IMR-90 (cell line): ENCODE data around the gene PAK4. TPM values are rescaled to one million over a fixed set of nuclear protein-coding genes. Genes with fewer than 3 reads are reported as not detected.

Experiments used
- ATAC-seq: fragments of 200-7000 bp; cut with Tn5 transposase; 2 replicates; pipeline ENCODE4 v1.9.1; 2020; ENCODE audit warnings: low read depth, mild to moderate bottlenecking, moderate library complexity
- BruUV-seq: library from RNA; stranded (reverse); fragments of 400-500 nt; replicated peaks from 2 replicates; lab custom pipeline; 2021; lab: Mats Ljungman, UMichigan
- CTCF ChIA-PET: fragments of 300-600 bp; formaldehyde crosslinking; extraction: SDS; loops from one replicate; lab custom pipeline; 2021; ENCODE audit warnings: antibody characterized with exemption; lab: Yijun Ruan, JAX
- POLR2A ChIA-PET: fragments of 300-600 bp; sonication (Branson Sonifier 250); formaldehyde crosslinking; loops from one replicate; lab custom pipeline; 2022; ENCODE audit warnings: antibody characterized with exemption; ENCODE audit not compliant: unreplicated experiment; lab: Charles Lee
- DNase-seq: peaks from one replicate; pipeline ENCODE4 v3.0.0; 2013
- H2AFZ ChIP-seq: replicated peaks from 2 replicates; pipeline ENCODE3; 2013; ENCODE audit warnings: low read length, mild to moderate bottlenecking; ENCODE audit not compliant: poor library complexity
- H2AK5ac ChIP-seq: 2 replicates; pipeline ENCODE4 v1.6.1; 2013; ENCODE audit warnings: low read depth, low read length, inconsistent platforms
- H2AK9ac ChIP-seq: replicated peaks from 2 replicates; pipeline ENCODE3; 2013; ENCODE audit warnings: mild to moderate bottlenecking, low read depth, low read length, moderate library complexity; ENCODE audit not compliant: poor library complexity
- H2BK120ac ChIP-seq: 2 replicates; pipeline ENCODE4 v1.6.1; 2013; ENCODE audit warnings: low read depth, low read length, inconsistent platforms
- H2BK15ac ChIP-seq: 3 replicates; pipeline ENCODE4 v1.6.1; 2013; ENCODE audit warnings: low read depth, low read length, inconsistent platforms
- H2BK20ac ChIP-seq: 2 replicates; pipeline ENCODE4 v1.6.1; 2013; ENCODE audit warnings: low read depth, mild to moderate bottlenecking, inconsistent platforms, low read length, moderate library complexity
- H2BK5ac ChIP-seq: 2 replicates; pipeline ENCODE4 v1.6.1; 2013; ENCODE audit warnings: mild to moderate bottlenecking, low read depth, low read length, inconsistent platforms; ENCODE audit not compliant: poor library complexity, severe bottlenecking
- H3K14ac ChIP-seq: replicated peaks from 2 replicates; pipeline ENCODE4 v1.6.1; 2013; ENCODE audit warnings: low read depth, low read length, inconsistent platforms
- H3K18ac ChIP-seq: 2 replicates; pipeline ENCODE4 v1.6.1; 2013; ENCODE audit warnings: low read depth, low read length, control low read depth
- H3K23ac ChIP-seq: 2 replicates; pipeline ENCODE4 v1.6.1; 2013; ENCODE audit warnings: low read depth, low read length, inconsistent platforms
- H3K27ac ChIP-seq: 2 replicates; pipeline ENCODE4 v1.5.1; 2013; ENCODE audit warnings: mild to moderate bottlenecking, control low read depth, low read length; ENCODE audit not compliant: insufficient read depth
- H3K27me3 ChIP-seq: 2 replicates; pipeline ENCODE4 v1.6.1; 2013; ENCODE audit warnings: low read length; ENCODE audit not compliant: control insufficient read depth, insufficient read depth
- H3K36me3 ChIP-seq: 2 replicates; pipeline ENCODE4 v1.6.1; 2013; ENCODE audit warnings: low read length, mixed read lengths; ENCODE audit not compliant: control insufficient read depth, insufficient read depth
- H3K4ac ChIP-seq: 2 replicates; pipeline ENCODE4 v1.6.1; 2013; ENCODE audit warnings: low read depth, low read length, inconsistent platforms
- H3K4me1 ChIP-seq: 2 replicates; pipeline ENCODE4 v1.6.1; 2013; ENCODE audit warnings: low read length, mixed read lengths; ENCODE audit not compliant: control insufficient read depth, insufficient read depth
- H3K4me2 ChIP-seq: 2 replicates; pipeline ENCODE4 v1.6.1; 2013; ENCODE audit warnings: low read depth, mild to moderate bottlenecking, control low read depth, low read length, moderate library complexity
- H3K4me3 ChIP-seq: 2 replicates; pipeline ENCODE4 v1.5.1; 2013; ENCODE audit warnings: low read depth, mild to moderate bottlenecking, control low read depth, low read length, moderate library complexity; ENCODE audit not compliant: insufficient read depth
- H3K56ac ChIP-seq: 2 replicates; pipeline ENCODE4 v1.6.1; 2013; ENCODE audit warnings: low read length, inconsistent platforms; ENCODE audit not compliant: insufficient read depth; ENCODE audit errors: extremely low read depth
- H3K79me1 ChIP-seq, 2 experiments: 2 replicates each; pipeline ENCODE4 v1.6.1; 2013; ENCODE audit warnings: low read length in 2 of 2, inconsistent platforms in 1 of 2, low read depth in 1 of 2
- H3K9ac ChIP-seq: 2 replicates; pipeline ENCODE4 v1.6.1; 2013; ENCODE audit warnings: low read depth, low read length, control low read depth
- H3K9me1 ChIP-seq: 2 replicates; pipeline ENCODE4 v1.6.1; 2013; ENCODE audit warnings: low read length, inconsistent platforms; ENCODE audit not compliant: insufficient read depth
- H3K9me3 ChIP-seq: 2 replicates; pipeline ENCODE4 v1.6.1; 2013; ENCODE audit warnings: low read length; ENCODE audit not compliant: control insufficient read depth, insufficient read depth
- H4K20me1 ChIP-seq: 2 replicates; pipeline ENCODE4 v1.6.1; 2013; ENCODE audit warnings: low read length, inconsistent platforms; ENCODE audit not compliant: insufficient read depth
- H4K5ac ChIP-seq: 2 replicates; pipeline ENCODE4 v1.6.1; 2013; ENCODE audit warnings: mild to moderate bottlenecking, low read depth, low read length, control low read depth
- H4K8ac ChIP-seq, 2 experiments: 2 replicates each; pipeline ENCODE4 v1.6.1; 2013; ENCODE audit warnings: low read depth in 2 of 2, low read length in 2 of 2, control low read depth in 1 of 2, inconsistent platforms in 1 of 2
- H4K91ac ChIP-seq: 2 replicates; pipeline ENCODE4 v1.6.1; 2013; ENCODE audit warnings: low read depth, low read length, inconsistent platforms; ENCODE audit not compliant: insufficient read depth
- CTCF ChIP-seq: conservative IDR thresholded peaks from 2 replicates; pipeline ENCODE4 v1.5.1; 2012; ENCODE audit warnings: mild to moderate bottlenecking, low read depth, low read length, improper control_type of control experiment
- RCOR1 ChIP-seq: IDR thresholded peaks from 2 replicates; pipeline ENCODE4 v1.6.1; 2012; ENCODE audit warnings: mild to moderate bottlenecking, low read length, improper control_type of control experiment; ENCODE audit not compliant: insufficient replicate concordance
- USF2 ChIP-seq: fragments of 150-350 bp; IDR thresholded peaks from 2 replicates; pipeline ENCODE4 v1.6.1; 2017; ENCODE audit warnings: mild to moderate bottlenecking, antibody characterized with exemption, low read length, low read depth
- WGBS, 2 experiments: methylation state at CpG; one replicate each; pipeline versions ENCODE4 v1.1.5 to v1.1.7; 2013; ENCODE audit warnings: missing lambda C conversion rate in 2 of 2; ENCODE audit not compliant: insufficient read length in 1 of 2; ENCODE audit errors: extremely low coverage in 2 of 2; 5-methylcytosine and 5-hydroxymethylcytosine counted together
- dilution Hi-C: fragments of 300-500 bp; cut with HindIII; formaldehyde crosslinking; loops from one replicate; pipeline ENCODE4 v1.14.3; 2018; ENCODE audit warnings: low sequenced_read_pairs; ENCODE audit not compliant: unreplicated experiment
- in situ Hi-C: fragments of 300-500 bp; cut with MboI; formaldehyde crosslinking; loops from 3 replicates; pipeline ENCODE4 v1.14.3; 2019; ENCODE audit warnings: low sequenced_read_pairs, inconsistent platforms, mixed read lengths
- intact Hi-C: fragments of 100-400 bp; cut with micrococcal nuclease; formaldehyde crosslinking; loops from 2 replicates; pipeline ENCODE4 v1.10.0; 2022
- polyA plus RNA-seq, 3 experiments: library from polyadenylated mRNA; depleted of rRNA; stranded (reverse); fragments of >200 nt; gene quantifications; 2 replicates each; pipeline ENCODE4 v1.2.3, GENCODE V29; 2012; ENCODE audit warnings: low replicate concordance in 1 of 3
- total RNA-seq: library from RNA; depleted of rRNA; stranded (reverse); fragments of >200 nt; gene quantifications from 2 replicates; pipeline ENCODE4 v1.2.3, GENCODE V29; 2012

PAK4 gene
- total and polyA plus RNA-seq, 2 of the 4 experiments (the other 2 are of a cell fraction) = 2.0 to 27.2 TPM

DNA sequence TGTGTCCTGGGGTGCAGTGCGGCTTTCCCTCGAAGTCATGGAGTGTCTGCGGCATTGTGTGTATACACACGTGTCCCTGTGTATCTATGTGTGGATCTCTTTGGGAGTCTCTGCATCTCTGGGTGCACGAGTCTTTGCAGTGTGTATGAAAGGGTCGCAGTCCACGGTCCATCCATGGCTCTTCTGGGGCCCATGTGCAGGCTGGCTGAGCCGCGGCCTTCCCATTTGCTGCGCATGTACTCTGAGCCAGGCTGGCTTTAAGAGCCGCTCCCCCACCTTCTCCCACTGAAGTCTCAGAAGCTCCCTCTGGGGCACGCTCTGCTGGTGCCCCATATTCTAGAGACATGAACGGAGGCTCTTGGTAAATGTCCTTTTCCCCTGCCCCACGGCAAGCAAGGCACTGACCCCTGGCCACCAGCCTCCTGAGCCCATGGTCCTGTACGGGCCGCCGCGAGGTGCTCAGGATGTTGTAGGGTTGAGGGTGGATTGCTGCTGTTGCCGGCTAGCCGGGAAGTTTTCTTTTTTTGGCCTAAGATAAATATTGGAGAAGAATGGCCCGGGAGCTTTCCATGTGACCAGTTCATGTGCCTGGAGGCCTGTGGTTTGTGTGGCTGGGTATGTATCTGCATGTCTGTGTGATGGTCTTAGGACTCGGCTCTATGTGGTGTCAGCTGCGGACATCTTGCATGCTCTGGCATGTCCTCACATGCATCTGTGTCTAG, 31.9 kb downstream of the PAK4 start:
- H2BK20ac ChIP-seq = no peak overlapping the region
- H3K56ac ChIP-seq = no peak overlapping the region
- no peaks in the 10 kb centered on the region for H3K36me3 ChIP-seq
- no peak overlapping the region for H3K18ac ChIP-seq
- peaks cover 39 to 85% of the 10 kb centered on the region in 2 experiments for H3K79me1 ChIP-seq
- H3K4me1 ChIP-seq = peaks cover 26% of the 10 kb centered on the region
- peak overlapping the region; percentile 78; the same call in 1 of the 2 replicates for H3K4ac ChIP-seq
- ATAC-seq (peak; percentile 22; the same call in 1 of the 2 replicates), DNase-seq (peak; percentile 28)
- H3K14ac ChIP-seq = peak overlapping the region; percentile 24; the same call in 1 of the 2 replicates
- H2BK120ac ChIP-seq = no peak overlapping the region
- H2AK5ac ChIP-seq = peak overlapping the region; percentile 10; the same call in 1 of the 2 replicates
- peaks cover 53% of the 10 kb centered on the region for H4K20me1 ChIP-seq
- no peak overlapping the region for H3K9ac ChIP-seq
- H2AFZ ChIP-seq = no peak overlapping the region
- no peak overlapping the region for H4K5ac ChIP-seq
- H2BK5ac ChIP-seq = no peak overlapping the region
- TF ChIP-seq USF2 (peak; percentile 31; the same call in 1 of the 2 replicates), RCOR1 (no peak), CTCF (no peak)
- H3K4me2 ChIP-seq = peak overlapping the region; percentile 6; the same call in 1 of the 2 replicates
- intact Hi-C loops = no loop called here
- ChIA-PET POLR2A (no interaction called here), CTCF (no interaction called here)
- H4K8ac ChIP-seq = no peak overlapping the region
- no peak overlapping the region for H3K27ac ChIP-seq
- BruUV-seq = no TSS peak
- H4K91ac ChIP-seq = no peak overlapping the region
- 0 out of 2 replicates have a peak overlapping the region, but pooled peaks have one; percentile 5 for H3K23ac ChIP-seq
- H3K4me3 ChIP-seq = no peak overlapping the region
- peaks cover 30% of the 10 kb centered on the region for H3K9me1 ChIP-seq
- no peaks in the 10 kb centered on the region for H3K9me3 ChIP-seq
- no peak overlapping the region for H2AK9ac ChIP-seq
- no peaks in the 10 kb centered on the region for H3K27me3 ChIP-seq
- dilution Hi-C loops = no loop called here
- no peak overlapping the region for H2BK15ac ChIP-seq
- 64% methylated on average over 9 of the region's 23 CpGs; no CpG with 5 or more reads in 1 of the 2 experiments for WGBS, 2 experiments
- in situ Hi-C loops = no loop called here
